ENCODE measurements around the gene SS18L1. TPM values are rescaled to one million over a fixed set of nuclear protein-coding genes. Genes with fewer than 3 reads are reported as not detected.

The SS18L1 gene
- total and polyA plus RNA-seq, 2 experiments from 2014 or later = 3.2 to 38.7 TPM

DNA sequence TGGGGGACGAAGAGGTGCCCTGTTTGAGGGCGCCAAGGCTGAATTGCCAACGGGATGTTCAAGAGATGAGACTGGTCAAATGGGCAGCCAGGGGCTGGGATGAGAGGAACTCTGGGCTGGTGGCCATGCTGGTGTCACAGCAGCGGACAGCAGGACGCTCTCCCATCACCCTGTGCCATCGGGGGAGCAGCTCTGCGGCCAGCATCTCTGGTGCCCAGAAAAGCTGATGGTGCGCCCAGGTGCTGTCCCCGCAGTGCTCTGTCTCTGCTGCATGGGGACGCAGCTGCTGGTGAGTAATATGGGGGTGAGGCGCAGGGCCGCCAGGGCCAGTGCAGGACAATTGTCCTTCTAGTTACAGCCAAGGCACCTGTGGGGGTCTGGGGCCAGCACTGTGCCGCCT, 81.5 kb downstream of the SS18L1 start:
- Histone ChIP-seq H3K9me3 (ENCODE audit: low read depth) (no peaks in the 10 kb centered on the region), H3K27me3 (peaks cover 61% of the 10 kb centered on the region), H3K4me3 (no peak overlapping the region), H3K4me1 (ENCODE audit: low read depth) (peaks cover 5% of the 10 kb centered on the region), H3K36me3 (no peaks in the 10 kb centered on the region), H3K27ac (no peak overlapping the region)
- TF ChIP-seq, protein P1, sequence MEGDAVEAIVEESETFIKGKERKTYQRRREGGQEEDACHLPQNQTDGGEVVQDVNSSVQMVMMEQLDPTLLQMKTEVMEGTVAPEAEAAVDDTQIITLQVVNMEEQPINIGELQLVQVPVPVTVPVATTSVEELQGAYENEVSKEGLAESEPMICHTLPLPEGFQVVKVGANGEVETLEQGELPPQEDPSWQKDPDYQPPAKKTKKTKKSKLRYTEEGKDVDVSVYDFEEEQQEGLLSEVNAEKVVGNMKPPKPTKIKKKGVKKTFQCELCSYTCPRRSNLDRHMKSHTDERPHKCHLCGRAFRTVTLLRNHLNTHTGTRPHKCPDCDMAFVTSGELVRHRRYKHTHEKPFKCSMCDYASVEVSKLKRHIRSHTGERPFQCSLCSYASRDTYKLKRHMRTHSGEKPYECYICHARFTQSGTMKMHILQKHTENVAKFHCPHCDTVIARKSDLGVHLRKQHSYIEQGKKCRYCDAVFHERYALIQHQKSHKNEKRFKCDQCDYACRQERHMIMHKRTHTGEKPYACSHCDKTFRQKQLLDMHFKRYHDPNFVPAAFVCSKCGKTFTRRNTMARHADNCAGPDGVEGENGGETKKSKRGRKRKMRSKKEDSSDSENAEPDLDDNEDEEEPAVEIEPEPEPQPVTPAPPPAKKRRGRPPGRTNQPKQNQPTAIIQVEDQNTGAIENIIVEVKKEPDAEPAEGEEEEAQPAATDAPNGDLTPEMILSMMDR (IDR thresholded peaks at IDR 0.05; ENCODE audit: low read depth, low read length) = no peak
- no peak for DNase-seq (ENCODE audit: low read depth in 1 of 2, low spot score in 1 of 2)

DNA sequence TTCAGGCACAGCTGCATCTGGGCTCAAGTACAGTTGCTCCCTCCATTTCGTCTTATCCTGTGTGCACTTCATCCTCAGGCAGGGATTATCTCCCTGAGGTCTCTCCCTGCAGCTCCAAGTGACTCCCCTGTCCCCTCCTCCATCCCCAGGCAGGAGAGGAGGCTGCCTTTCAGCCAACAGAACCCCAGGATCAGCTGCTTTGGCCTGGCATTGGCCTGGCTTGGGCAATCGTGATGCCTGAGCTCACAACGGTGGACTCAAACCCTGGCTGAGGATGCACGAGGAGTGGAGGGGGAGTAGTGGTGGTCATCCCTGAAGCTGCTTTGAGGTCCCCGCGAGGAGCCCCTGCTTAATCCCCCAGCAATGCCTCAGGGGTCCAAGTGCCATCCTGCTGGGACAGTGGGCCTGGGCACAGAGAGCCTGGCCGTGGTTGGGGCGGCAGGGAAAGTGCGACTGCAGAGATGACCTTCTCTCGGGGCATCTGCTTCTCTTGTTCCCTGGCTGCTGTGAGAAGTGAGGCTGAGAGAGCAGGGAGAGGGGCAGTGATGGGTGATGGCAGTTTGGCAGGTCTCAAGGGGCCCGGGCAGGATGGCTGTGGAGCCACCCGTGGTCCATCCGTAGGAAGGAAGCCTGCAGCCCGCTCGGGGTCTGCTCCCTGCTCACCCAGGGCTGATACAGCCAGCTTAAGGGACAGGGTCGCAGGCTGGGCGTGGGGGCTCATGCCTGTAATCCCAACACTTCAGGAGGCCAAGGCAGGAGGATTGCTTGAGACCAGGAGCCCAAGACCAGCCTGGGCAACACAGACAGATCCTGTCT, 82.5 kb downstream of the SS18L1 start:
- TF ChIP-seq, protein P1 (IDR thresholded peaks at IDR 0.05; ENCODE audit: low read depth, low read length) = no peak
- Histone ChIP-seq H3K27me3 (peaks cover 53% of the 10 kb centered on the region), H3K27ac (no peak overlapping the region), H3K36me3 (no peaks in the 10 kb centered on the region), H3K4me3 (no peak overlapping the region), H3K9me3 (ENCODE audit: low read depth) (no peaks in the 10 kb centered on the region), H3K4me1 (ENCODE audit: low read depth) (no peaks in the 10 kb centered on the region)
- no peak for DNase-seq (ENCODE audit: low read depth in 1 of 2, low spot score in 1 of 2)

DNA sequence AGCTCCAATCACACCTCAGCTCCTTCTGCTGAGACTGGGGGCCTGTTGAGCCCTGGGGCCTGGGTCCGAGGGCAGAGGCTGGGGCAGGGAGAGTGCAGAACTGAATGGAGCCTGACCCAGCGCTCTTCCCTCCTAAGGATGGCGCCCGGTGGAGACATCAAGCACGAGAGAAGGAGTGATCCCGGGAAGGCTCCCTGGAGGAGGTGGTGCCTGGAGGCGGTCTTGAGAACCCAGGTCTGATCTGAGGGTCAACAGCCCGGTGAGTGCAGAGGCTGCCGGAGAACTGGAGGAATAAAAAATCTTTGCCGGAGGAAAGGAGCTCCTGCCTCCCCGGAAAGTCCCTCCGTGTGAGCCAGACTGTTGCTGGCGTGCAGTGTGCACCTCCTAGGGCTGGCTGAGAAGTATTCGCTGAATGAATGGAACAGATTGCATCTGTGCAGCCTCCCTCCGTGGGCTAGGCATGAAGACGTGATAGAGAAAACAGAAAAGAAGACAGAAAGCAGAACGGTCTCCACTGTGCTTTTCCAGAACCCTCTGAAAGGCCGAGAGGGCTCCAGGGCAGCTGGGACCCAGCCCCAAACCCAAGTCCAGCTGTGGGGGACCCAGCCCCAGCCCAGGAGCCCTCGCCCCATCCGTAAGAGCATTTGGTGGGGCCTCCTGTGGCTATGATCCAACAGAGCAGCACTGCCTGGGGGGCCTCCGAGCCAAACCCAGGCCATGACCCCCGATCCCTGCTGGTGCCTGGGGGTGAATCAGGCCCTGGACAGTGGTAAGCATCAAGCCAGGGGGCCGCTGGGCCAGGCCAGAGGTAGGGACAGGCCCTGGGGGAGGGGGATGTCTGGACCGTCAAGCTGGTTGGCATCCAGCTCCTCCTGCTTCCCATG, 83.4 kb downstream of the SS18L1 start:
- peaks cover 44% of the 10 kb centered on the region for H3K27me3 ChIP-seq
- no peaks in the 10 kb centered on the region for H3K36me3 ChIP-seq
- no peaks in the 10 kb centered on the region for H3K4me1 ChIP-seq (ENCODE audit: low read depth)
- TF ChIP-seq, protein P1 (IDR thresholded peaks at IDR 0.05; ENCODE audit: low read depth, low read length) = no peak
- H3K4me3 ChIP-seq = no peak overlapping the region
- no peaks in the 10 kb centered on the region for H3K9me3 ChIP-seq (ENCODE audit: low read depth)
- no peak overlapping the region for H3K27ac ChIP-seq
- DNase-seq (ENCODE audit: low read depth in 1 of 2, low spot score in 1 of 2) = no peak

DNA sequence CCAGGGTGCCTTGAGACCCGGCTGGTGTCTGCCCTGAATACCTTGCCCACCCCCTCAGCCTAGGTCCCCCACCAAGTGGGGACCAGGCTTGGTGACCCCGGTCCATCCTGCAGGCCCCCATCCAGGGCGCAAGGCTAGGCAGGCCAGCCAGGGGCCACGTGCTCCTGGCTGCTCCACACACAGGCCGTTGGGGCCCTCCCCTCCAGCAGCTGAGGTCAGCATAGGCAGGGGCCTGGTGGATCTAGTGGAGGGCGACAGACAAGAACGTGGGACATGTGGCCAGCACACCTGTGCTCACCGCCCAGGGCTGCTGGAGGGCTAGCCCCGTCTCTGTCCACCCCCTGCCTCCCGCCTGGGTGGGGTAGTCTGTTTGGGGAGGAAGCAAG, 84.0 kb downstream of the SS18L1 start:
- H3K27ac ChIP-seq = no peak overlapping the region
- TF ChIP-seq, protein P1 (IDR thresholded peaks at IDR 0.05; ENCODE audit: low read depth, low read length) = no peak
- H3K9me3 ChIP-seq (ENCODE audit: low read depth) = no peaks in the 10 kb centered on the region
- H3K27me3 ChIP-seq = peaks cover 38% of the 10 kb centered on the region
- H3K36me3 ChIP-seq = no peaks in the 10 kb centered on the region
- DNase-seq (ENCODE audit: low read depth in 1 of 2, low spot score in 1 of 2) = no peak
- H3K4me1 ChIP-seq (ENCODE audit: low read depth) = no peaks in the 10 kb centered on the region
- H3K4me3 ChIP-seq = no peak overlapping the region

DNA sequence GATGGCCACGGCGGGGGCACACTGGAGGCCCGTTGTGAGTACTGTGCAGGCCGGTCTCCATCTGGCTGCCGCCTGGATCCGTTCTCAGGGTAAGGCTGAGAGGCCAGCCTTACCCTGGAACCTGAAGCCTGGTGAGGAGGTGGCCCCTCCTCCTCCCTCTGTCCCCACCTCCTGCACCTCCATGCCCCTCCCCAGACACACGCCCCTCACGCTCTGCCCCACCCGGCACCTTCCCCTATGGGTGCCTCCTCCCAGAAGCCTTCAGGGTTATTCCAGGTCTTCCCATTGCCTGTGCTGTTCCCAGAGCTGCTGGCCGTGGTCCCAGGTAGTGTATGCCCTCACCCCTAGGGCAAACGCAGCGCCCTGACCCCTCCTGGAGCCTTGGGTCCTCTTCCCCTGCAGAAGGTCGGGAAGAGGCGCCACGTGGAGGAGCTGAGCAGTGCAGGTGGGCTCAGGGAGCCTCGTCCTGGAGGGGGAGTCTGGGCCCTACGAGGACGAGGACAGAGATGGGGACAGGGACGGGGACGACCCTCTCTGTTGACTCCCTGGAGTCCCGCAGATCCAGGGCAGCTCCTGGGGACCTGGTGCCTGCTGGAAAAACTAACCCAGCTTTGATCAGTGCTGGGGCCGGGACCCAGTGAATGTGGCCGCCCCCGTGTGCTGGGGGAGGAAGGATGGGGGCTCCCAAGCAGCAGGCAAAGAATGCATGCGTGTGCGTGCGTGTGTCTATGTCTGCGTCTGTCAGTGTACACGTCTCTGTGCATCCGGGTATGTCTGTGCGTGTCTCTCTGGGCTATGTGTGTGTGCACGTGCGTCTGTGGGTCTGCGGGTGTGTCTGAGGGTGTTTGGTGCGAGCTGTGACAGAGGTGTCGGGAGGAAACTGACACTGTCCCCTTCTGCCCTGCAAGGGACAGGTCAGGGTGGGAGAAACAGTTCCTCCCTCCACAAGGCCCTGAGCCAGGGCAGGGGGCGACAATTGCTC, 84.7 kb downstream of the SS18L1 start:
- DNase-seq (ENCODE audit: low read depth in 1 of 2, low spot score in 1 of 2) = no peak
- no peaks in the 10 kb centered on the region for H3K4me1 ChIP-seq (ENCODE audit: low read depth)
- H3K27me3 ChIP-seq = peaks cover 31% of the 10 kb centered on the region
- H3K36me3 ChIP-seq = no peaks in the 10 kb centered on the region
- TF ChIP-seq, protein P1 (IDR thresholded peaks at IDR 0.05; ENCODE audit: low read depth, low read length) = no peak
- no peak overlapping the region for H3K4me3 ChIP-seq
- H3K27ac ChIP-seq = no peak overlapping the region
- no peaks in the 10 kb centered on the region for H3K9me3 ChIP-seq (ENCODE audit: low read depth)
